C4-2B (cell line): ENCODE results near the gene TRAF2.

Source experiments
- ZFX ChIP-seq: fragments of 450-650 bp; IDR thresholded peaks from 2 replicates; pipeline ENCODE4 v1.6.1; 2017
- TF ChIP-seq, protein P1 (sequence below): fragments of 450-650 bp; conservative IDR thresholded peaks from 2 replicates; pipeline ENCODE4 v1.5.1; 2017; ENCODE audit warnings: mild to moderate bottlenecking

DNA sequence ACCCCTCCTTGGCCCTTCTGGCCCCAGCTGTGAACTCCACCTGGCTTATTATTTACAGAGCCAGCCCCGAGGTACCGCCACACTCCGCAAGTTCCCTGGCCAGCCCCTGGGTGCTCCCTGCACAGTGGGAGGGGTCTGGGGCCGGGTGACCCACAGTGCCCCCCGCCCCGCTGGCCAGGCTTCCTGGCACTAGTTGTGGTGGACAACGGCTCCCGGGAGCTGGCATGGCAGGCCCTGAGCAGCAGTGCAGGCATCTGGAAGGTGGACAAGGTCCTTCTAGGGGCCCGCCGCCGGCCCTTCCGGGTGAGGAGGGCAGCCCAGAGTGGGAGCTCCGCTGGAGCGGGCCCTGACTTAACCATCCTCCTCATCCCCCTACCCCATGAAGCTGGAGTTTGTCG, 30.2 kb upstream of the TRAF2 start:
- TF ChIP-seq, protein P1, sequence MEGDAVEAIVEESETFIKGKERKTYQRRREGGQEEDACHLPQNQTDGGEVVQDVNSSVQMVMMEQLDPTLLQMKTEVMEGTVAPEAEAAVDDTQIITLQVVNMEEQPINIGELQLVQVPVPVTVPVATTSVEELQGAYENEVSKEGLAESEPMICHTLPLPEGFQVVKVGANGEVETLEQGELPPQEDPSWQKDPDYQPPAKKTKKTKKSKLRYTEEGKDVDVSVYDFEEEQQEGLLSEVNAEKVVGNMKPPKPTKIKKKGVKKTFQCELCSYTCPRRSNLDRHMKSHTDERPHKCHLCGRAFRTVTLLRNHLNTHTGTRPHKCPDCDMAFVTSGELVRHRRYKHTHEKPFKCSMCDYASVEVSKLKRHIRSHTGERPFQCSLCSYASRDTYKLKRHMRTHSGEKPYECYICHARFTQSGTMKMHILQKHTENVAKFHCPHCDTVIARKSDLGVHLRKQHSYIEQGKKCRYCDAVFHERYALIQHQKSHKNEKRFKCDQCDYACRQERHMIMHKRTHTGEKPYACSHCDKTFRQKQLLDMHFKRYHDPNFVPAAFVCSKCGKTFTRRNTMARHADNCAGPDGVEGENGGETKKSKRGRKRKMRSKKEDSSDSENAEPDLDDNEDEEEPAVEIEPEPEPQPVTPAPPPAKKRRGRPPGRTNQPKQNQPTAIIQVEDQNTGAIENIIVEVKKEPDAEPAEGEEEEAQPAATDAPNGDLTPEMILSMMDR: no peak
- no peak for TF ChIP-seq ZFX
